ENCODE results near the gene TMA7B.

TMA7B gene

GRCh38 chr22:39935612-39936011, 24.6 kb upstream of the TMA7B start:
- TF ChIP-seq CTCF (IDR thresholded peaks at IDR 0.05; ENCODE audit: poor library complexity, severe bottlenecking), result no peak
- Histone ChIP-seq H3K27me3 (ENCODE audit: insufficient read depth, poor library complexity, severe bottlenecking) (peaks cover 23% of the 10 kb centered on the region), H3K9me3 (ENCODE audit: severe bottlenecking) (no peaks in the 10 kb centered on the region), H3K4me1 (ENCODE audit: insufficient read depth, poor library complexity, severe bottlenecking) (no peaks in the 10 kb centered on the region), H3K4me3 (ENCODE audit: severe bottlenecking) (no peak overlapping the region), H3K27ac (ENCODE audit: poor library complexity, severe bottlenecking) (no peak overlapping the region), H3K36me3 (ENCODE audit: low read depth) (no peaks in the 10 kb centered on the region)
- no peak for ATAC-seq (ENCODE audit: low read depth)
- DNase-seq (ENCODE audit: low spot score), result no peak

- H3K27ac ChIP-seq (ENCODE audit: poor library complexity, severe bottlenecking), result no peak overlapping the region
- peaks cover 23% of the 10 kb centered on the region for H3K27me3 ChIP-seq (ENCODE audit: insufficient read depth, poor library complexity, severe bottlenecking)
- H3K9me3 ChIP-seq (ENCODE audit: severe bottlenecking), result no peaks in the 10 kb centered on the region
- H3K36me3 ChIP-seq (ENCODE audit: low read depth), result no peaks in the 10 kb centered on the region
- ATAC-seq (ENCODE audit: low read depth) (no peak), DNase-seq (ENCODE audit: low spot score) (no peak)
- no peak for TF ChIP-seq CTCF (IDR thresholded peaks at IDR 0.05; ENCODE audit: poor library complexity, severe bottlenecking)
- H3K4me3 ChIP-seq (ENCODE audit: severe bottlenecking), result no peak overlapping the region
- no peaks in the 10 kb centered on the region for H3K4me1 ChIP-seq (ENCODE audit: insufficient read depth, poor library complexity, severe bottlenecking)
Measured at GRCh38 chr22:39936523-39937145, 23.6 kb upstream of the TMA7B start.

- H3K9me3 ChIP-seq (ENCODE audit: severe bottlenecking), result no peaks in the 10 kb centered on the region
- DNase-seq (ENCODE audit: low spot score) (no peak), ATAC-seq (ENCODE audit: low read depth) (no peak)
- H3K27me3 ChIP-seq (ENCODE audit: insufficient read depth, poor library complexity, severe bottlenecking), result peaks cover 23% of the 10 kb centered on the region
- no peaks in the 10 kb centered on the region for H3K36me3 ChIP-seq (ENCODE audit: low read depth)
- H3K27ac ChIP-seq (ENCODE audit: poor library complexity, severe bottlenecking), result no peak overlapping the region
- no peak overlapping the region for H3K4me3 ChIP-seq (ENCODE audit: severe bottlenecking)
- no peaks in the 10 kb centered on the region for H3K4me1 ChIP-seq (ENCODE audit: insufficient read depth, poor library complexity, severe bottlenecking)
- no peak for TF ChIP-seq CTCF (IDR thresholded peaks at IDR 0.05; ENCODE audit: poor library complexity, severe bottlenecking)
Measured at GRCh38 chr22:39937906-39938305, 22.3 kb upstream of the TMA7B start.

- Histone ChIP-seq H3K4me3 (ENCODE audit: severe bottlenecking) (no peak overlapping the region), H3K27ac (ENCODE audit: poor library complexity, severe bottlenecking) (no peak overlapping the region), H3K4me1 (ENCODE audit: insufficient read depth, poor library complexity, severe bottlenecking) (no peaks in the 10 kb centered on the region), H3K36me3 (ENCODE audit: low read depth) (no peaks in the 10 kb centered on the region), H3K9me3 (ENCODE audit: severe bottlenecking) (no peaks in the 10 kb centered on the region), H3K27me3 (ENCODE audit: insufficient read depth, poor library complexity, severe bottlenecking) (peaks cover 23% of the 10 kb centered on the region)
- DNase-seq (ENCODE audit: low spot score) (no peak), ATAC-seq (ENCODE audit: low read depth) (no peak)
- TF ChIP-seq CTCF (IDR thresholded peaks at IDR 0.05; ENCODE audit: poor library complexity, severe bottlenecking), result no peak
Measured at GRCh38 chr22:39938509-39939111, 21.6 kb upstream of the TMA7B start.

- Histone ChIP-seq H3K9me3 (ENCODE audit: severe bottlenecking) (no peaks in the 10 kb centered on the region), H3K27ac (ENCODE audit: poor library complexity, severe bottlenecking) (no peak overlapping the region), H3K27me3 (ENCODE audit: insufficient read depth, poor library complexity, severe bottlenecking) (peaks cover 15% of the 10 kb centered on the region), H3K4me1 (ENCODE audit: insufficient read depth, poor library complexity, severe bottlenecking) (no peaks in the 10 kb centered on the region), H3K36me3 (ENCODE audit: low read depth) (no peaks in the 10 kb centered on the region), H3K4me3 (ENCODE audit: severe bottlenecking) (no peak overlapping the region)
- no peak for ATAC-seq (ENCODE audit: low read depth)
- TF ChIP-seq CTCF (IDR thresholded peaks at IDR 0.05; ENCODE audit: poor library complexity, severe bottlenecking), result no peak
- DNase-seq (ENCODE audit: low spot score), result no peak
Measured at GRCh38 chr22:39939830-39940229, 20.4 kb upstream of the TMA7B start.
